Activated CD8-positive, alpha-beta memory T cell treated with anti-CD3 and anti-CD28 coated beads for 1 hour (primary cell): Measurements from ENCODE around the gene RPL12.

ENCODE experiments used
- DNase-seq, 2 donors: peaks; one replicate each; pipeline ENCODE4 v3.0.0-alpha.2; 2020; ENCODE audit warnings: low read depth in 1 of 2; ENCODE audit errors: extremely low read depth in 1 of 2

RPL12 gene

GRCh38 chr9:127444921-127445850 lies 6.0 kb downstream of the RPL12 start:
- no peak for DNase-seq

DNA sequence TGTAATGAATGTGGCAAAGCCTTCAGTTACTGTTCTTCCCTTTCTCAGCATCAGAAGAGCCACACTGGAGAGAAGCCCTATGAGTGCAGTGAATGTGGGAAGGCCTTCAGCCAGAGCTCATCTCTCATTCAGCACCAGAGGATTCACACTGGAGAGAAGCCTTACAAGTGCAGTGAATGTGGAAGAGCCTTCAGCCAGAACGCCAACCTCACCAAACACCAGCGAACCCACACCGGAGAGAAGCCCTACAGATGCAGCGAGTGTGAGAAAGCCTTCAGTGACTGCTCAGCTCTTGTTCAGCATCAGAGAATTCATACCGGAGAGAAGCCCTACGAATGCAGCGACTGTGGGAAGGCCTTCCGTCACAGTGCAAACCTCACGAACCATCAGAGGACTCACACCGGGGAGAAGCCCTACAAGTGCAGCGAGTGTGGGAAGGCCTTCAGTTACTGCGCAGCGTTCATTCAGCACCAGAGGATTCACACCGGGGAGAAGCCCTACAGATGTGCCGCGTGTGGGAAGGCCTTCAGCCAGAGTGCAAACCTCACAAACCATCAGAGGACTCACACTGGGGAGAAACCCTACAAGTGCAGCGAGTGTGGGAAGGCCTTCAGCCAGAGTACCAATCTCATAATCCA lies 6.8 kb downstream of the RPL12 start:
- no peak for DNase-seq

DNA sequence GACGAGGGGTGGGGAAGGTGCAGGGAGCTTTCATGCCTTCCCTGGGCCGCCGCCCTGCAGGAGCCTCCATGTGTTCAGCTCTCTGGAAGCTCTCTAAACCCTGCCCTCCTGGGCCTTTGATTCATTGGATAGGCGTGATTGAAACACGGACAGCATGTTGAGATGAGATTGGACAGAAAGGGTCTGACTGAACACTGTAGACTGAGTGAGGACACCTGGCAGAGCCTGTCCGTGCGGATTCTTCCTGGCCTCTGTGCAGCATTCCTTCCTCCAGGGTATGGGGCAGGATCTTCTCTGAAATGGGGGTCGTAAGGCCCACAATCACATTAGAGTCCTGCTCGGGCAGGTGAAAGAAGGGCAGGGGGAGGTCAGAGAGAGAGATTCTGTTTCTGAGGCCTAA lies 12.8 kb downstream of the RPL12 start:
- DNase-seq = no peak

- no peak for DNase-seq
Observed at GRCh38 chr9:127437497-127438264, 13.5 kb downstream of the RPL12 start.

DNA sequence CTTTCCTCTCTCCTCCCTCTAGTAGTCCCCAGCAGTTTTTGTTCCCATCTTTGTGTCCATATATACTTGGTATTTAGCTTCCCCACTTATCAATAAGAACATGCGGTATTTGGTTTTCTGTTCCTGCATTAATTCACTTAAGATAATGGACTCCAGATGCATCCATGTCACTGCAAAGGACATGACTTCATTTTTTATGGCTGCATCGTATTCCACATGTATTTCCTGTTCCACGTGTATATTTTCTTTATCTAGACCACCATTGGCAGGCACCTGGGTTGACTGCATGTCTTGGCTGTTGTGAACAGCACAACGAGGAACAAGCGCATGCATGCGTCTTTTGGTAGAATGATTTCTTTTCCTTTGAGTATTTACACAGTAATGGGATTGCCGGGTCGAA lies 20.8 kb downstream of the RPL12 start:
- DNase-seq = no peak

GRCh38 chr9:127428348-127428747 lies 22.9 kb downstream of the RPL12 start:
- DNase-seq = no peak

GRCh38 chr9:127426756-127427155 lies 24.4 kb downstream of the RPL12 start:
- DNase-seq = no peak

- DNase-seq = peak in 1 of 2 donors; percentile 11
Observed at GRCh38 chr9:127424676-127424999, 26.6 kb downstream of the RPL12 start.

DNA sequence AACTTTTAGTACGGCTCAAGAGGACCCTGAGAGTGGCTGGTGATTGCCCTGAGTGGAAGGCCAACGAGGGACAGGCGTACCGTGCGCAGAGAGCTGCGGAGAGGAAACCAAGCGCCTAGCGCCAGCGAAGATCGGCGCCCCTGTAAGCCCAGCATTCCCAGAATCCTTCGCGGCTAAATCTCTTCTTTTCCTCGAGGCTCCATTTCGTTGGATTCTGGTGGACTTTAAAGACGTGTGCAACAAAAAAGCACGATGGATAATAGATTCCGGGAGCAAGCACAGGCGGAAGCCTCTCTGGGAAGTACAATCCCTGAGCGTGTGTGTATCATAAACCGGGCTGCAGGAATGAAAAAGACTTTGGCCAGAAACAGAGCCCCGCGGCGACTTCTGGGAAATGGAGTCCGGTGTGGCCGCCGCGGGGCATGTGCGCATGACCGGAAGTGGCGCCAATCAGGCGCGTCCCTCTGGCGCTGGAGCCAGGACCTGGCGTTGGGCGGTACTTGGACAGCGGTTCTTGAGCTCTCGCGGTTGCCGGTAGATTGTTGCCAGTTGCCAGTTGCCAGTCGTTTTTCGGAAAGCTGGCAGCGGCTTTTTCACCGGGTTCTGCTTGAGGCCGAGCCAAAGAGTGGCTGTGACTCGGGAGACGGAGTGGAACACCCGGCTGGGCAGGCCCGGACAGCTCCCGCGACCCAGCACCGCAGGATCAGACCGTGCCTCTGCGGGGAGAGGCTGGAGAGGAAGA lies 27.1 kb downstream of the RPL12 start, which contains the start of gene ZNF79:
Gene ZNF79, plus strand, starts transcription at position 449 of the 742 bp plus-strand sequence. CDS start 406 bp downstream, outside the sequence.
- DNase-seq = peak; percentile 62 to 86

DNA sequence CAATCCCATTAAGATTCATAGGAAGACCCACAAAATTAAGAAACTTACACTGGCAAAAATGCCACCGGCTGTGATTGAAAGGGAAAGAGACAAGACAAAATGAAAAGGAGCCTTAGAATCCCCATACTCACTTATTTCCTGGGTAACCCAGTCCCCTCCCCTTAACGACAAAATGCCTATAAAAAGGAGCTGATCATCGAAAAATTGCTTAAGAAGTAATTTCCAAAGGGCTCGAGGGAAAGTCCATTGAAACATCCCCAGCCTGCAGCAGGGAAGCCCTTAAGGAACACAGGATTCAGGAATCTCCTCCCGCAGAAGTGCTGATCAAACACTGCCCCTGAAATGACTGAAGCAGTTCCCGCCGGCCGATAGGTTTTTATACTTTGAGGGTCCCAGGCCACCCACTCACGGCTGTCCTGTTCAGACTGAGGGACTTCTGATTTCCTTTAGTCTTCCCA lies 27.7 kb downstream of the RPL12 start:
- DNase-seq = no peak

GRCh38 chr9:127422787-127423186 lies 28.4 kb downstream of the RPL12 start:
- DNase-seq = no peak

GRCh38 chr9:127422133-127422782 lies 28.9 kb downstream of the RPL12 start:
- no peak for DNase-seq

- DNase-seq = no peak
Observed at GRCh38 chr9:127421057-127421456, 30.1 kb downstream of the RPL12 start.

DNA sequence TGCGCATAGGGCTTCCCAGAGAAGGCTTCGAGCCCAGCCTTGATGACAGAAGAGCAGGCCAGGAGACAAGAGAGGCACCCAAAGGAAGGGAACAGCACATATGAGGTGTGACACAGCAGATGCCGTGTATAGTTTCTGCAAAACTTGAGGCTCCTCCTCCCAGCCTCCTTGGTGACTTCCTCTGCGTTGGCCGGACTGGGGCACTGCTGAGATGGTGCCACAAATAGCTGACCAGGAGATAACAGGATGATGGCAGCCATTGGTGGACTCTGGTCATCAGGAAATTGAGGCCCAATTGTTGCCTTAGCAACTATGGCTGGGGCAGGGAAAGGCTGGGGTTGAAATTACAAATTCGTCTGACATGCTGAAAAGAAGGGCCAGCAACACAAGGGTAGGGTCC lies 31.9 kb downstream of the RPL12 start:
- no peak for DNase-seq

DNA sequence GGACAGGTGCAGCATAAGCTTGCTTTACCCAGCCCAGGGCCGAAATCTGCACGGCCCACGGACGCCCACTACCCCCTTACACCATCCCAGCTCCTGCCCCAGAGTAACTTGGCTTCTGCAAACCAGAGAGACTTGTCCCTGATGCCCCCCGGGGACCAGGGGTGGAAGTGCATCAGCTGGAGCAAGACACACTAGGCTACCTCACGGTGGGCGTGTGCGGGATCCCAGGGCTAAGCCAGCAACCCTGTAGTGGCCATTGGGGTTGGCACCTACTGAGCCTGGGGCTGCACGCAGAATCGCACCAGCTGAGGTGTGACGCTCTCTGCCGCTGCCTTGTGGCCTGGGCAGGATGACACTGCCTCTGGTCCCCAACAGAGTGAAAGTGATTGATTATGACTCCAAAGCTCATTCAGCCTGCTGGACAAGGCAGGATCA lies 33.2 kb downstream of the RPL12 start:
- DNase-seq = peak in 1 of 2 donors; percentile 24

- DNase-seq = no peak
Observed at GRCh38 chr9:127417131-127418036, 33.8 kb downstream of the RPL12 start.

- DNase-seq = no peak
Observed at GRCh38 chr9:127415657-127416056, 35.5 kb downstream of the RPL12 start.

DNA sequence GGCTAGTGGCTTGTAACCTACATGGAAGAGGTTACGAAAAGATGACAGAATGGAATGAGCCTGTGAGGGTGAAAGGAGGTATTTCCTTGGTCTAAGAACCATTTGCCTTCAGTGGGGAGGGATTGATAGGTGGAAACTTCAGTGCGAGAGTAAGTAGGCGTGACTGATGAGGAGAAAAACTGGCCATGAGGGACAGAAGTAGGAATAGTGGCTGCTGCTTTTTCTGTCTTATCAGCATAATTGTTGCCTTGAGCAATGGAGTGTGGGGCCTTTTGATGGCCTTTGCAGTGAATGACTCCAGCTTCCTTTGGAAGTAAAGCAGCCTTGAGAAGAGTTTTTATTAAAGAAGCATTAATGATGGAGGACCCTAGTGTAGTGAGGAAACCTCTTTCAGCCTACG lies 36.1 kb downstream of the RPL12 start:
- no peak for DNase-seq

DNA sequence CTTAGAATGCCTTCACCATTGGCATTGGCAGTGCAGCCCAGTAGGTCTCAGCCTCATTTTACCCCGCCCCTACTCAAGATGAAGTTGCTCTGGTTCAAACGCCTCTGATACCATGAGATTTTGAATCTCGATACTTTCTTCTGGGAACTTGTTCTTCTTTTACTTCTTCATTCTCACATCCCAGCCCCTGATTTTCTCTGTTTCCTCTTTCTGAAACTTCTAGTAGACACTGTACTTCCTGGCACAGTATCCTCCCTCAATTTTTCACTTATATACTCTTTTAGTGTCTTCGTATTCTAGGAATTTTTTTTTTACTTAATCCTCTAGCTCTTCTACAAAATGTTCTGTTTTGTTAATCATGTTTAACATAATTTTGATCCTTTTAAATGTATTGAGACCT lies 40.1 kb downstream of the RPL12 start:
- DNase-seq = no peak
